HG02610 (cell line): ENCODE data around the gene ROR2.

Source experiments
- ATAC-seq: cut with Tn5 transposase; IDR thresholded peaks from one replicate; pipeline ENCODE4 v1.9.1; 2021; ENCODE audit warnings: mild to moderate bottlenecking, moderate library complexity; ENCODE audit not compliant: unreplicated experiment

The ROR2 gene

GRCh38 chr9:91778031-91778430, 172.0 kb downstream of the ROR2 start:
- no peak for ATAC-seq

- ATAC-seq = no peak
Measured at GRCh38 chr9:91777292-91777830, 172.7 kb downstream of the ROR2 start.

GRCh38 chr9:91776409-91777291, 173.4 kb downstream of the ROR2 start:
- no peak for ATAC-seq

- no peak for ATAC-seq
Measured at GRCh38 chr9:91775708-91776028, 174.4 kb downstream of the ROR2 start.

GRCh38 chr9:91775011-91775707, 174.9 kb downstream of the ROR2 start:
- ATAC-seq = no peak

GRCh38 chr9:91773156-91773555, 176.9 kb downstream of the ROR2 start:
- no peak for ATAC-seq

GRCh38 chr9:91771864-91772263, 178.2 kb downstream of the ROR2 start:
- no peak for ATAC-seq

- ATAC-seq = no peak
Measured at GRCh38 chr9:91771027-91771426, 179.0 kb downstream of the ROR2 start.

- no peak for ATAC-seq
Measured at GRCh38 chr9:91770229-91770628, 179.8 kb downstream of the ROR2 start.

- ATAC-seq = no peak
Measured at GRCh38 chr9:91768977-91769916, 180.8 kb downstream of the ROR2 start.

GRCh38 chr9:91768507-91768906, 181.5 kb downstream of the ROR2 start:
- ATAC-seq = no peak

GRCh38 chr9:91766315-91767069, 183.5 kb downstream of the ROR2 start:
- ATAC-seq = no peak

- ATAC-seq = no peak
Measured at GRCh38 chr9:91765296-91765695, 184.7 kb downstream of the ROR2 start.

- no peak for ATAC-seq
Measured at GRCh38 chr9:91764661-91765060, 185.4 kb downstream of the ROR2 start.

GRCh38 chr9:91761362-91761761, 188.7 kb downstream of the ROR2 start:
- no peak for ATAC-seq

- no peak for ATAC-seq
Measured at GRCh38 chr9:91760906-91761305, 189.1 kb downstream of the ROR2 start.

- no peak for ATAC-seq
Measured at GRCh38 chr9:91758491-91758981, 191.5 kb downstream of the ROR2 start.

- no peak for ATAC-seq
Measured at GRCh38 chr9:91757782-91758181, 192.2 kb downstream of the ROR2 start.

- no peak for ATAC-seq
Measured at GRCh38 chr9:91756510-91756780, 193.6 kb downstream of the ROR2 start.

GRCh38 chr9:91755761-91756509, 194.1 kb downstream of the ROR2 start:
- ATAC-seq = no peak
